ENCODE results near the gene USP3.
A peak's percentile ranks its signal among the peaks of the same experiment; 100 is the strongest.
"Not testable (repeated sequence)": the region's sequence is repeated elsewhere in the genome, so short reads cannot be mapped to it uniquely, and the experiment has no call there.

The USP3 gene

GRCh38 chr15:63478243-63478642 is 26.1 kb upstream of the USP3 start:
- DNase-seq, result no peak

DNA sequence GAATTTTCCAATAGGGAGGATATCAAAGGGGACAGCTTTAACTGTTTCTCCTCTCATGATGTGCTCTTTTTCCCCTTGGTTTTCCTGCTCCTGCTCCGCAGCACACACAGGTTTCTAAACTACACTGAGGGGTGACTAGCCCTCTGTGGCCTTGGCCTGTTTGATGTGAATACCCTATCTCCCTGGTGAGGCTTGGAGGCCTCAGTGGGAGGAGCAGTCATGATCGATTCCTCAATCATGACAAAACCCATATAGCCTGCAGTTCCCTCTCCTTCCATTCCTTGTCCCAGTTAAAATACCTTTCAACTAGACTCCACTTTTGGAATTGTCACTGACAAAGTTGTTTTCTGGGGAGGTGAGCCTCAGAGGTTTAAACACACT is 24.0 kb upstream of the USP3 start:
- no peak for DNase-seq

DNA sequence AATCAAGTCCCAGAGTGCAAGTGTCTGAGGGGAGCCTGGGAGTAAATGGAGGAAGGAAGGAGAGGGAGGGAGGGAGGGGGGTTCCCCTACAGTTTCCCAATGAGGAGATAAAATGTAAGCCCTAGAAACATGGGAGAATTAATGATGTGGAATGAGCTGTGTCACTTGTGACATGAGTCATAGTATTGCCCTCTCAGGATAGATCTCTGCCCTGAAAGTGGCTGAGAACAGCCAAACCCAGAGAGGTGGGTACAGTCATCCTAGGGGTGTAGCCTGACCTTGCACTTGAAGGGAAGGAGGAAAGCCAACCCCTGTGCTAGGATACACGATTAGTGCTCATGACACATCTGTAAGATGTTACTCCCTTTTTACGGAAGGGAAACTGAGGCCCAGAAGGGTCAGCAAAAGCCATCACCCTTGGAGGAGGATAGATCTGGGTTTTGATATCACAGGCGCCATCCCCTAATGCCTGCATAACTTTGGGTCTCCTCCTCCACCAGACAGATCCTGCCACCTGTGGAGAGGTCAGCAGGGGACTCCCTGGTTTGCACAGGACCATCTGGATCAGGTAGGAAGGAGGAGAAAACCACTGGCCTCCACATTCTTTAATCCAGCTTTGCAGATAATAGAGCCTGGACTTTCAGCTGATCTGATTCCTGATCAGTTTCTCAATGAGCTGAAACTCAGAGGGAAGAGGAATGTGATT is 23.1 kb upstream of the USP3 start:
- no peak for DNase-seq

GRCh38 chr15:63482874-63483323 is 21.5 kb upstream of the USP3 start:
- no peak for DNase-seq

- DNase-seq, result no peak
These were observed 20.6 kb upstream of the USP3 start for GRCh38 chr15:63483521-63484371.

DNA sequence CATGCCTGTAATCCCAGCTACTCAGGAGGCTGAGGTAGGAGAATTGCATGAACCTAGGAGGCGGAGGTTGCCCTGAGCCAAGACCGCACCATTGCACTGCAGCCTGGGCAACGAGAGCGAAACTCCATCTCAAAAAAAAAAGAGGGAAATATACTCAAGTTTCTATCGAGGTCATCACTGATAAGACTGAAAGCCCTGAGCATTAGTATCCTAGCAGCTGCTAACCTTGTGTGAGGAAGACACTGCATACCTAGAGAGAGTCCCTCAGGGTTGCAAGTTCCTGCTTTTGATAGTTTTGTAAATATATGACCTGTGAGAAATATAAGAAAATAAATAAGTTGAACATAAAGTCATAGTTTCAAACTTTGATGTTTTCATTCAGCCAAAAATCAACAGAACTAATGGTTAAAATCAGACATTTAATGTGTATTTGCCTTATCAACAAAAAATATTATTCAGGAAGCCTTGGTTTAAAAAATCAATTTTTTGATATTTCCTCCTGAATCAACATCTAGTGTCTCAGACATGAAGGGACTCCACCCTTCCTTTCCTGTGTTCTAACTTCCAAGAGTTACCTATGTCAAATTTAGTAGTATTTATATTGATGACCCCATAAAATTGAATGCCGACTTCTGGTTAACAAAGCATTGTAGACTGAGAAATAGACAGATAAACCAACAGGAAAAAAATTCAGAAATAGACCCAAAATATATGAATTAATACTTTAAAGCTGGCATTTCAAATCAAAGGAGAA is 19.8 kb upstream of the USP3 start:
- no peak for DNase-seq

GRCh38 chr15:63487076-63487757 is 17.2 kb upstream of the USP3 start:
- peak; percentile 89 for DNase-seq

- DNase-seq, result not testable (repeated sequence)
These were observed 16.5 kb upstream of the USP3 start for GRCh38 chr15:63487758-63488397.

- no peak for DNase-seq
These were observed 15.9 kb upstream of the USP3 start for GRCh38 chr15:63488398-63488960.

DNA sequence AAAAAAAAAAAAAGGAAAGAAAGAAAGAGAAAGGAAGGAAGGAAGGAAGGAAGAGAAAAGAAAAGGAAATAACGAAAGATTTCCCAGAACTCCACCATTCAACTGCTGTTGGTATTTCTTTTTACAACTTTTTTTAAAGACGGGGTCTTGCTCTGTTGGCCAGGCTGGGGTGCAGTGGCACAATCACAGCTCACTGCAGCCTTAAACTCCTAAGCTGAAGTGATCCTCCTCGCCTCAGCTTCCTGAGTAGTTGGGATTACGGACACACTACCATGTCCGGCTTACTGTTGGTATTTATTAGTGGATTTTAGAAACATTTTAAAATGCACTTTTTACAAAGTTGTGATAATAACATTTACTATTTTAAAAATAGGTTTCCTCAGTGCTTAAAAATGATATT is 15.0 kb upstream of the USP3 start:
- no peak for DNase-seq

DNA sequence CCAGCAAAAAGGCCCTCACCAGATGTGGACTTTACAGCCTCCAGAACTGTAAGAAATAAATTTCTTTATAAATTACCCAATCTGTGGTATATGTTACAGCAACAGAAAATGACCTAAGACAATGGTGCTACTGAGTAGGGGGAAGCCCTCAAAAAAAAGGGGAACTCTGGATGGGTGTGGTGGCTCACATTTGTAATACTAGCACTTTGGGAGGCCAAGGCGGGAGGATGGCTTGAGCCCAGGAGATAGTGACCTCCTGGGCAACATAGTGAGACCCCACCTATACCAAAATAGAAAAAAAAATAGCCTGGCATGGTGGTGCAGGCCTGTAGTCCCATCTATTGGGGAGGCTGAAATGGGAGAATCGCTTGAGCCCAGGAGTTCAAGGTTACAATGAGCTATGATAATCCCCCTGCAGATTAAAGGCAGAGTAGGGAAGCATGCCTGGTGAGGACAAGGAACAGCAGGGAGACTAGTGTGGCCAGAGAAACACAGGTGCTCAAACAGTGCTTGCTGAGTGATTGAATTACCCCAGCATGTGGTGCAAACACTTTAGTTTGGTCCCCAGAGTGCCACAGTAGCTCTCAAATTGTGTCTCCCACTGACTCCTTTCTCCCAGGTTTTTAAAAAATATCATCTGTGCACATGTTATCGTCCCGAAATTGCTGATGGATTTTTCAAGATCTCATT is 13.9 kb upstream of the USP3 start:
- no peak for DNase-seq

- no peak for DNase-seq
These were observed 13.1 kb upstream of the USP3 start for GRCh38 chr15:63491116-63491827.

- DNase-seq, result no peak
These were observed 12.4 kb upstream of the USP3 start for GRCh38 chr15:63491979-63492378.

DNA sequence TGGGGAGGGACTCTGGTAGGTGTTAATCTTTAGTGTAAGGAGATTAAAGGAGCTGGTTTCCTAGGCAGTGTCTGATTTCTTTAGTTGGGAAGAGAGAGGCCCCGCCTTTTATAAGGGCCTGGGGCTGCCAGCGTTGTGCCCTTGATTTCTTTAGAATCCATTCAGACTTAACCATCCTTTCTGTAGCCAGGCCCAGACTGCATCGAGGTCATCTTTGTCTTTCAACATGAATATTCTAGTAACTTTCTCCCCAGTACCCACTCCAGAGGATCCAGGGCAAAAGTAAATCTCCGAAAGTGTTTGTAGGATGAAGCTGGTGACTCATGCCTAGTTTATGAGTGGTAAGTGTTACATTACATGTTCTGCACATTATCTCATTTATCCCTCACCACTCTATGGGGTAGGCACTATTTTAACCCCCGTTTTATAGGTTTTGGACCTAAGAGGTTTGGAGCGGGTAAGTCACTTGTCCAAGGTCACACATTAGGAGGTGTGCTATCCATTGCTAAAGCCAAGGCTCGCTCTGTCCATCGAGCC is 11.8 kb upstream of the USP3 start:
- no peak for DNase-seq

DNA sequence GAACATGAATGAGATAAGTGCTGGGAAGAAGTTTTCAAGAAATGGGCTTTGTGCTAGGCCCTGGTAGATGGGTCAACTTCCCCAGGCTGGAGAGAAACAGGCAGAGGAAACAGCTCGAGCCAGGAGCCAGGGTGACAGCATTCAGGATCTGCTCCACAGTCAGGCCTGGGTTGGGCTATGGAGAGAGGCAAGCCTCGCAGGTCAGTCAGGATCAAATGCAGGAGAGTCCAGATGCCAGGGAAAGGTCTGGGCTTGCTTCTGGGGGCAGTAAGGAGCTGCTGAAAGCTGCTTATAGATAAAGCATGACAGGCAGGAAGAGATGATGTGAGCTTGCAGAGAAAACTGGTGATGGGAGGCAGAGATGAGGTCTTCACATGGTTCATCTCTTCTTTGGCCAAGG is 11.0 kb upstream of the USP3 start:
- no peak for DNase-seq

DNA sequence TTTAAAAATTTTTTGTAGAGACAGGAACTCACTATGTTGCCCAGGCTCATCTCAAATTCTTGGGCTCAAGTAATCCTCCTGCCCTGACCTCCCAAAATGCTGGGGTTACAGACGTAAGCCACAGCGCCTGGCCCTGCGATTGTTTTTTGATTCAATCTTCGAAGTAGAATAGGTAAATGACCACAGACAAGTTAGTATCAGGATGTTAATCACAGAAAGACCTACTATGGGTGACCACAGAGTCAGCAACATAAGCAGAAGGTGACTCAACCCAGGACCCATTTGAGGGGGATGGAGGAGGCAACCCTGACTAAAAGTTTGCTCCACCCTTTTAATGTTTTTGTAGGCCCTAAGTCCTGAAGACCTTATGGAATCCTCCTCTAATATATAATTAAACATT is 10.0 kb upstream of the USP3 start:
- DNase-seq, result no peak

- DNase-seq, result no peak
These were observed 9.1 kb upstream of the USP3 start for GRCh38 chr15:63495343-63495742.

GRCh38 chr15:63495780-63496488 is 8.5 kb upstream of the USP3 start:
- no peak for DNase-seq

- peak; percentile 55 for DNase-seq
These were observed 6.5 kb upstream of the USP3 start for GRCh38 chr15:63497642-63498467.
